Frontal cortex (tissue), 4 donors: ENCODE data around the gene STX3. TPM values are rescaled to one million over a fixed set of nuclear protein-coding genes. Genes with fewer than 3 reads are reported as not detected.
"Not testable (repeated sequence)": the region's sequence is repeated elsewhere in the genome, so short reads cannot be mapped to it uniquely, and the experiment has no call there.

Source experiments
- DNase-seq, 2 donors: peaks; one replicate each; pipeline ENCODE4 v3.0.0; 2012; ENCODE audit warnings: low spot score in 2 of 2
- FAIRE-seq: peaks from 2 replicates; lab custom pipeline; 2012; peaks lifted over from hg19 to GRCh38; lab: Jason Lieb, UNC
- total RNA-seq: library from RNA; depleted of rRNA; stranded (reverse); fragments of >200 nt; gene quantifications from one replicate; pipeline ENCODE4 v1.2.3, GENCODE V29; 2014
- donor health status: control.
- donor health status: control.
- donor health status: control.

The STX3 gene
- total RNA-seq, 1 donor from 2014 or later: 26.9 TPM

DNA sequence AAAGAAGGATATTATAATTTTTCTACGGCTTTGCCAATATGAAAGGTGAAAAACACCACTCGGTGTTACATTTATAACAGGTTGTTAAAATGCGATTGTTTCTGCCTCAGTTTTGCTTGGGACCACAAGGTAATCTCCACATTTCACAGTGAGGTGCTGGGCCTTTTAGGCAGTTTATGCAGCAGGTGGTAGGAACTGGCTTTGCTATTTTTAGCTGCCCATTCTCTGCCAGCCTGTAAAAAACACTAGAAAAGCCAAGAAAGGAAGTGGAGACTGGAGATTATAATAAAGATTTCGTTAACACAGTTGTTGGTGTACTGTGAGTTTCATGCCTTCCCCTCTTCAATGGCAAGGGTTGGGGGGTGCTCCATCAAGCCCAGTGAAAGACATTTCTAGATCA is 63.4 kb downstream of the STX3 start:
- FAIRE-seq (no peak), DNase-seq (no peak)

DNA sequence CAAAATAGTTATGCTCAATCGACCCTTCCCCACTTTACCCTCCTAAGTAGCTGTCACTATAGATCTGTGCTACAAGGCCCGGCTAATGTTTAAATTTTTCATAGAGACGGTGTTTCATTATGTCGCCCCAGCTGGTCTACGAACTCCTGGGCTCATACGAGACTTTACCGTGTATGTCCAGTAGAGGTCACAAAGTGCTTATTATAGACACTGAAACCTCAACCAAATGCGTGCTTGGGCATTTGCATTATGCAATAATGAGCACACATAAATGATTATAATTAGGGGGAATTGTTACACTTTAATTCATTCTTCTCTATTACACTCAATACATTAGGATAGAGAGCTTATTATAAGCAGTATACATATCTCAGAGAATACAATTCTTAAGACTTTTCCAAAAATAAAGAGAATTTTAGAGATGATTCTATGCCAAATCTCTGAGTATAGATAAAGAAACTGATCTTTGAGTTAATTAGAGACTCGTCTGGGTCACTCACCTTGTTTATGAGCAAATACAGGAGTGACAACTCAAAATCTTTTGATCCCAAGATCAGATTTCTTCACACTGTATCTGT is 67.9 kb downstream of the STX3 start:
- peak in 1 of 2 donors; percentile 30 for DNase-seq

DNA sequence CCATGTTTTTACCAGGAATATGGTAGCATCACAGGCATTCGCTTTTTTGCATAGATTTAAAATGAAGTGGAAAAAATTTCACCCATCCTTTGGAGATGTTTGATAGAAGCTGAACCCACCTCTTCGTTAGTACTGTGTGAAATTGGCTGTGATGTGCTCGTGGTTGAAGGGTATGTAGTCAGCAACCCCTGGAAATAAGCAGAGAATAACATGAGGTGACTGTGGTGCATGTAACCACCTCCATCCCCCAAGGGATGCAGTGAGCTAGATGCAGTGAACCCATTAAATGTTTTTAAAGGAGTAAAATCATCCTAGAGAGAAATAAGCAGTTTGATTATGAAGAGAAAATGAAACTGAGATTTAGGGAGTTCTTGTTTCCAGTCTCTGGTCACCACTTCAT is 74.2 kb downstream of the STX3 start:
- DNase-seq: no peak
- no peak for FAIRE-seq

More for the DNA sequence above, 67.9 kb downstream of the STX3 start:
- peak; percentile 3 for FAIRE-seq

DNA sequence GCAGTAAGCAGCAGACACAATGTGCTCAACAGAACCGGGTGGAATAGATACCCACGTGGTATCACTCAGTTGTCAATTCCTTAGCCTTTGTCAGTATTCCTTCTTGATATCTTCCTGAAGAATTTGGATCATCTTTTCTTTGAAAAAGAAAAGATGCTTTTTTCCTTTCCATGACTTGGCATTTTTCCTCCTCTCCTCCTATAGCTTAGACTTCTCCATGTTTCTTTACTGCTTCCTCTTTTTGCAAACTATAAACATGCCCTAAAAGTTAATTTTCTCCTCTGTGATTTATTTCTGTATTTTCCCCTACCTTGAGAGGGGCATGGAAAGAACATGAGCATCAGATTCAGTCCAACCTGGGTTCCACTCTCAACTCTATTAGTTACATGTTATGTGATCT is 78.4 kb downstream of the STX3 start:
- FAIRE-seq: no peak
- no peak for DNase-seq

DNA sequence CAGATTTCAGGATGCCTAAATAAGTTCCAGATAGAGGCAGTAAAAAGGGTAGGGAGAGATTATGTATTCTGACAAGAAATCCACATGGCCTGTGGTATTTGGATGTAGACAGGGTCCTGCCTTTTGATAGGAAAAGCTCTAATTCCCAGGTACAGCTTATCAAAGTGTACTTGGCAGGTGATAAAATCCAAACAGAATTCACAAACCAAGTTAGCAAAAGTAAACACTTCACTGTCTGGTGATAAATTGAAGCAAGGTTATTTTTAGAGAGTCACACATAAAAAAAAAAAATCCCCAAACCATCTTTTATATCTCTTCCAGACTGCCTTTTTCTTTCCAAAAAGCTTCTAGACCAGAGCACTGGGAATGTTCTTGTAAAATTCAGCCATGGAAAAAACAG is 84.4 kb downstream of the STX3 start:
- no peak for FAIRE-seq
- DNase-seq: no peak

DNA sequence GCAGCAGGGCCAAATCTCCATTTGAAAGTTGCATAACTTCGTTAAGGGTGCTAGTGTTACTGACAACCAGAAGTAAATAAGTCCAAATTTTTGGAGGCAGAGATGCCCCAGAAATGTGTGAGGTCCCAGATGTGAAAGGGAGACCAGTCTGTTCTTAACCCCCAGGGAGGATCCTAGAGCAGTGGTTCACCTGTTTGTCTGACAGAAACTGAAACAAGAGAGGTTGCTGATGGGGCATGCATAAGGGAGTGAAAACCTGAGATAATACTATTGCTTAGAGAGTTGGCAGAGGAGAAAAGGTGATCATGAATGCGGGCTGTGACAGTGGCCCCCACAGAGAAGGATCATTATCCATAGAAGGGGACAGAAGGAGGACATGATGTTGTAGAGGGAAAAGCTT is 86.3 kb downstream of the STX3 start:
- DNase-seq: no peak

DNA sequence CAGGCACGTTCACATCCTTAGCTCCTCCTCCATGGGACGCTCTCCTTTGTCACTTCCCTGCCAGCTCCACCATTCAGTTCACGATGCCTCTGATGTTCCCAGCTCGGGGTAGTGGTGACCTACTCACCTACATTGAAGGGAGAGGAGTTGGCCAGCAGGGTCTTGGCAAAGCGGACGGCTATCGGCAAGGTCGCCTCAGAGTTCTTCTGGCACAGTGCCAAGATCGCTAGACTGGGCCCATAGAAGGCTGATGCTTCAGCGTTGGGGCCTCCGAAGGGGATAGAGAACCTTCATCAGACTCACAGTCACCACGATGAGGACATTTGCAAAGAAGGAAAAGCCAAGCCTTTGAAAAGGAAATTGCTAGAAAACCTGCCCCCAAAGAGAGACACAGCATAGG is 87.1 kb downstream of the STX3 start:
- DNase-seq: no peak
- FAIRE-seq: no peak

More for the DNA sequence above, 86.3 kb downstream of the STX3 start:
- FAIRE-seq: no peak

DNA sequence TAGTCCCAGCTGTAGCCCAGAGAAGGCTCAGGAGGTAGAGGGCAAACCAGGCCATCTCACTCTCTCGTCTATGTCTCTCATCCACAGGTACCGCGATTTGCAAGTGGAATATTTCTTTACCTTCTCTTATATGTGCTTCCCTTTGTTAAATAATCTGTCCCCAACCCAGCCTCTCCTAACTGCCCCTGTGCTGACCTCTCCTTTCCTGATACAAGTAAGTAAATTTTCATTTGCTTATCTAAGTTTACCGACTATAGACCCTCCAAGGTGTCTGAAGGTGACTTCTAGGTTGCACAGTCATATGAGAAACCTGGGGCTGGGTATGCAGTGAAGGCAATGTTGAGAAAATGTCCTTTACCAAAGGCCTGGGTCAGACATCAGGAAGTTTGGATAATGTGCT is 90.2 kb downstream of the STX3 start, which contains the start of gene CBLIF:
CBLIF (minus strand) TSS at position 101 of the 400 bp plus-strand sequence; CDS start at position 55, 46 bp downstream.
- FAIRE-seq (no peak), DNase-seq (no peak)

DNA sequence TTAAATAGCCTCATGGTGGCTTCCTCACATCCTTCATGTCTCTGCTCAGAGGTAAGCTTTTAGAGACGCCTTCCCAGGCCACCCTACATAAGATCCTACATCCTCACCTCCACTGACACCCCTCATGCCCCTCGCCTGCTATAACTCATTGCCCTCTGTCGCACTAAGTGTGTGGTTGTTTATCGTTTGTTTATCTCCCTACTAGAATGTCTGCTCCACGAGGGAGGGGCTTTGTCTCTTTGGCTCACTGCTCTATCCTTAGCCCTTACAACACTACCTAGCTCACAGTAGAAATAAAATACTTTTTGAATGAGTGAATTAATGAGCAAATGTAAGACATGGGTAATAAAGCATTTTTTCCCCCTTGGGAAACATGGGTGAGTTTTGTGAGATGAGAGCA is 91.4 kb downstream of the STX3 start:
- no peak for FAIRE-seq
- no peak for DNase-seq

DNA sequence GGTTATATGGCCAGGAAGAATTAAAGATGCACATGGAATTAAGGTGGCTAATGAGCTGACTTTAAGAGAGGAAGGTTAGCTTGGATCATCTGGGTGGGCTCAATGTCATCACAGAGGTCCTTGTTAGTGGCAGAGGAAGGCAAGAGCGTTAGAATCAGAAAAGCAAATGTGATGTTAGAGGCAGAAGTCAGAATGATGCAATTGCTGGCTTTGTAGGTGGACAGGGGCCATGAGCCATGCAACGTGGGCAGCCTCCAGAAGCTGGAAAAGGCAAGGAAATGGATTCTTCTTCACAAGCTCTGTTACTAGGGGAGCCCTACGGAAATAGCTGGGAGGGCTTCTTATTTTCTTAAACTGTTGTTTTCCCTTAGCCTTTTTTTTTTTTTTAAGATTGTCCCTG is 92.5 kb downstream of the STX3 start:
- DNase-seq (no peak), FAIRE-seq (no peak)

DNA sequence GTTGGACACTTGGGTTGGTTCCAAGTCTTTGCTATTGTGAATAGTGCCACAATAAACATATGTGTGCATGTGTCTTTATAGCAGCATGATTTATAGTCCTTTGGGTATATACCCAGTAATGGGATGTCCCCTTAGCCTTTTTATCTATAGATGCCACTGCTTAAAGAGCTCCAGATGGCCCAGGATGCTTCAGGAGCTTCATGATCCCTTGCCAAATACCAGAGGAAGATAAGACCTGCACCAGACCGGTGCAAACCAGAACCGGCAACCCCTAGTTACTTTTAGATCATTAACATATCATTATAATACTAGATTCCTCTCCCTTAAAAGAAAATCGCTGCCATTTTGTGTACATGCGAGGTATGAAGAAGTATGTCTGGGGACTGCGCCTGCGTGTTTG is 93.3 kb downstream of the STX3 start:
- not testable (repeated sequence) for DNase-seq, FAIRE-seq

DNA sequence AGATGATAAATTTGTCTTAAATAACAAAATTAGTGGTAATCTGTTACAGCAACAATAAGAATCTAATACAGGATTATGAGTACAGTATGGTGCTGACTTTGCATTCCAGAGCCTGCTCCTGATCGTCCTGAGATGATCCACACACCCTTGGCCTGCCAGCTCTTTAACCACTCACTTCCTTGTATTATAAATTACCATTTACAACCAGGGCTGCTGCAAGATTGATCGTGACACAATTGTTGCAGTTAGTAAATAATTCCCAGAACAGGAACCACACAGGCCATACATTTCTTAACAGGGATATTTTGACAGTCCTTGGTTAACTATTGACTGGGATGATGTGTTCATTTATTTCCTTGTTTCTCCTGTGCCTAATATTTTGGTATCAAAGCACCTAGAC is 94.0 kb downstream of the STX3 start:
- FAIRE-seq (no peak), DNase-seq (no peak)

DNA sequence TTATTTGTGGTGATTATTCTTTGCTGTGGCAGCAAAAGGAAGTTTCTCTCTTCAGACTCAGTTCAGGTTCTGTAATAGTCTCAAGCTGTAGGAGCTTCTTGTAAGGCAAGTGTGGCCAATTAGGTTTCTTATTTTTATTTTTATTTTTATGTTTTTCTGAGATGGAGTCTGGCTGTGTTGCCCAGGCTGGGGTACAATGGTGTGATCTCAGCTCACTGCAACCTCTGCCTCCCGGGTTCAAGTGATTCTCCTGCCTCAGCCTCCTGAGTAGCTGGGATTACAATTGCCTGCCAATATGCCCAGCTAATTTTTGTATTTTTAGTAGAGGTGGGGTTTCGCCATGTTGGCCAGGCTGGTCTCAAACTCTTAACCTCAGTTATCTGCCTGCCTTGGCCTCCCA is 94.4 kb downstream of the STX3 start:
- FAIRE-seq, DNase-seq: not testable (repeated sequence)

DNA sequence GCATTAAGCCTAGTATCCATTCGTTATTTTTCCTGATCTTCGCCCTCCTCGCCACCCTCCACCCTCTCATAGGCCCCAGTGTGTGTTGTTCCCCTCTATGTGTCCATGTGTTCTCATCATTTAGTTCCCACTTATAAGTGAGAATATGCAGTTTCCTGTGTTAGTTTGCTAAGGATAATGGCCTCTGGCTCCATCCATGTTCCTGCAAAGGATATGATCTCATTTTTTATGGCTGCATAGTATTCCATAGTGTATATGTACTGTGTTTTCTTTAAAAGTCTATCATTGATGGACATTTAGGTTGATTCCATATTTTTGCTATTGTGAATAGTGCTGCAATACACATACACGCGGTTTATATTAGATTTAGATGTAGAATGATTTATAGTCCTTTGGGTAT is 96.2 kb downstream of the STX3 start:
- FAIRE-seq: not testable (repeated sequence)

DNA sequence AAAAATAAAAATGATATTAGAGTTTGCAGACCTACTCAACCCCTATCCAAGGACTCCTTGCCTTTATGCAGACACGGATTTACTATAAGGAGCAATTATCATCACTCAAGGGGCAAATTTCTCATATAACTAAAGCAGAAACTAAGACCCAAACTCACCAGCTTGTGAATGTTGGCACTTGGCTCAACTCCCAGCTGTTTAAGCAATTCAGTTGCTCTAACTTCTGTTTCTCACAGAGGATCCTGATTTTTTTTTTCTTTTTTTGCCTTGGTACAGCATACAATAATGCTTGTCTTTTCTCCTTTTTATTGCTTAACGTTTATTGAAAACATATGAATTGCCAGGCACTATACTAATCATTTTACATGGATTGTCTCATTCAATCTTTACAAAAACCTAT is 99.7 kb downstream of the STX3 start:
- FAIRE-seq (no peak), DNase-seq (no peak)

More for the DNA sequence above, 96.2 kb downstream of the STX3 start:
- not testable (repeated sequence) for DNase-seq

Other genes starting within 250 kb of the STX3 start
- gene OR4D9, start 243.8 kb upstream of the STX3 start, total RNA-seq: not detected
- gene OSBP, start 139.6 kb upstream of the STX3 start, total RNA-seq: 33.8 TPM
- gene PATL1, start 86.3 kb upstream of the STX3 start, total RNA-seq: 4.5 TPM
- not detected for gene OR10V1, start 41.5 kb upstream of the STX3 start, total RNA-seq
- gene MRPL16, start 55.4 kb downstream of the STX3 start, total RNA-seq: 31.8 TPM
- gene CBLIF, start 90.1 kb downstream of the STX3 start, total RNA-seq: not detected
- gene TCN1, start 111.1 kb downstream of the STX3 start, total RNA-seq: not detected
- not detected for gene OOSP3, start 123.4 kb downstream of the STX3 start, total RNA-seq
- 0.41 TPM for gene OOSP1, start 183.1 kb downstream of the STX3 start, total RNA-seq
- gene OOSP4A, start 208.7 kb downstream of the STX3 start, total RNA-seq: not detected